BJ (cell line): ENCODE data around the gene OCSTAMP. TPM values are rescaled to one million over a fixed set of nuclear protein-coding genes. Genes with fewer than 3 reads are reported as not detected.

Experiments used
- CTCF ChIA-PET: fragments of 350-600 bp; formaldehyde crosslinking; extraction: SDS; loops from one replicate; lab custom pipeline; 2021; ENCODE audit warnings: antibody characterized with exemption, inconsistent platforms; lab: Yijun Ruan, JAX
- POLR2A ChIA-PET: fragments of 300-600 bp; sonication (Branson Sonifier 250); formaldehyde crosslinking; extraction: SDS; loops from one replicate; lab custom pipeline; 2021; ENCODE audit warnings: antibody characterized with exemption; lab: Charles Lee
- DNase-seq: peaks from one replicate; pipeline ENCODE4 v3.0.0-alpha.2; 2011; ENCODE audit warnings: low read depth
- H3K27me3 ChIP-seq: 2 replicates; pipeline ENCODE4 v1.6.0; 2011; ENCODE audit warnings: low read length; ENCODE audit not compliant: control insufficient read depth, insufficient read depth
- H3K36me3 ChIP-seq: 2 replicates; pipeline ENCODE4 v1.5.1; 2011; ENCODE audit warnings: low read length; ENCODE audit not compliant: control insufficient read depth, insufficient read depth
- H3K4me3 ChIP-seq: 2 replicates; pipeline ENCODE4 v1.5.1; 2011; ENCODE audit warnings: low read depth, mild to moderate bottlenecking, control low read depth, low read length
- CTCF ChIP-seq: IDR thresholded peaks from 2 replicates; pipeline ENCODE4 v1.5.1; 2011; ENCODE audit warnings: low read depth, mild to moderate bottlenecking, control low read depth, inconsistent platforms, low read length, moderate library complexity; ENCODE audit not compliant: insufficient read depth
- polyA plus RNA-seq: library from polyadenylated mRNA; depleted of rRNA; stranded (reverse); fragments of >200 nt; gene quantifications from 2 replicates; pipeline ENCODE4 v1.2.3, GENCODE V29; 2011

OCSTAMP gene
- polyA plus RNA-seq, 1 experiment, result not detected

GRCh38 chr20:46570956-46571355 is 20.5 kb upstream of the OCSTAMP start:
- no peak for TF ChIP-seq CTCF
- DNase-seq, result no peak
- CTCF ChIA-PET, result no interaction called here
- Histone ChIP-seq H3K27me3 (no peaks in the 10 kb centered on the region), H3K4me3 (no peak overlapping the region), H3K36me3 (no peaks in the 10 kb centered on the region)
- POLR2A ChIA-PET, result no interaction called here

- no peak for TF ChIP-seq CTCF
- Histone ChIP-seq H3K4me3 (no peak overlapping the region), H3K36me3 (no peaks in the 10 kb centered on the region), H3K27me3 (no peaks in the 10 kb centered on the region)
- ChIA-PET POLR2A (no interaction called here), CTCF (no interaction called here)
- DNase-seq, result no peak
Observed at GRCh38 chr20:46569961-46570360, 19.5 kb upstream of the OCSTAMP start.

- Histone ChIP-seq H3K36me3 (no peaks in the 10 kb centered on the region), H3K4me3 (no peak overlapping the region), H3K27me3 (no peaks in the 10 kb centered on the region)
- no peak for TF ChIP-seq CTCF
- ChIA-PET POLR2A (no interaction called here), CTCF (interaction anchor here (0.6 to 1.5 kb wide), 3 partner anchors 8 to 34 kb away, joined by 3 to 9 read pairs (median 5); no protein-coding TSS in a partner anchor)
- no peak for DNase-seq
Observed at GRCh38 chr20:46568570-46569129, 18.2 kb upstream of the OCSTAMP start.

GRCh38 chr20:46566125-46566524 is 15.7 kb upstream of the OCSTAMP start:
- ChIA-PET CTCF (no interaction called here), POLR2A (no interaction called here)
- Histone ChIP-seq H3K4me3 (no peak overlapping the region), H3K36me3 (no peaks in the 10 kb centered on the region), H3K27me3 (no peaks in the 10 kb centered on the region)
- no peak for TF ChIP-seq CTCF
- DNase-seq, result no peak

GRCh38 chr20:46564241-46564957 is 13.9 kb upstream of the OCSTAMP start:
- CTCF ChIA-PET, result interaction anchor here (0.6 to 1.2 kb wide), 3 partner anchors 10 to 94 kb away, joined by 3 read pairs; no protein-coding TSS in a partner anchor
- Histone ChIP-seq H3K4me3 (no peak overlapping the region), H3K27me3 (no peaks in the 10 kb centered on the region), H3K36me3 (no peaks in the 10 kb centered on the region)
- DNase-seq, result no peak
- no peak for TF ChIP-seq CTCF
- POLR2A ChIA-PET, result no interaction called here
